ENCODE results near the gene MYH6.

Gene MYH6

DNA sequence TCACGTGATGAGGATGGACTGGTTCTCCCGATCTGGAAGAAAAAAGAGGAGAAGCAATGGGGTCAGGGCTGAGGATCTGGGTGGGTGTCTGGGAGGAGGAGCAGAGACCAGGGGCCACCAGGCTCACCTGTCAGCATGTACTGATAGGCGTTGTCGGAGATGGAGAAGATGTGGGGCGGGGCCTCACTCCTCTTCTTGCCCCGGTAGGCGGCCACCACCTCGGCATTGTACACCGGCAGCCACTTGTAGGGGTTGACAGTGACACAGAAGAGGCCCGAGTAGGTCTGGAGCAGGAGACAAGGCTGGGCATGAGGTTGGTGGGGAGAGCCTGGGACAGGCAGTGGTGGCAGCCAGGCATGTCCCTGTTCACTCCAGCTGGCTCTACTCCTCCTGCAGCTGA lies 3.0 kb downstream of the MYH6 start:
- no peak for ATAC-seq (ENCODE audit: low read depth)
- Histone ChIP-seq H3K27ac (ENCODE audit: poor library complexity, severe bottlenecking) (no peak overlapping the region), H3K27me3 (ENCODE audit: insufficient read depth, poor library complexity, severe bottlenecking) (no peaks in the 10 kb centered on the region), H3K9me3 (ENCODE audit: severe bottlenecking) (no peaks in the 10 kb centered on the region), H3K4me3 (ENCODE audit: severe bottlenecking) (no peak overlapping the region), H3K4me1 (ENCODE audit: insufficient read depth, poor library complexity, severe bottlenecking) (no peaks in the 10 kb centered on the region), H3K36me3 (ENCODE audit: low read depth) (no peaks in the 10 kb centered on the region)
- TF ChIP-seq, protein P1, sequence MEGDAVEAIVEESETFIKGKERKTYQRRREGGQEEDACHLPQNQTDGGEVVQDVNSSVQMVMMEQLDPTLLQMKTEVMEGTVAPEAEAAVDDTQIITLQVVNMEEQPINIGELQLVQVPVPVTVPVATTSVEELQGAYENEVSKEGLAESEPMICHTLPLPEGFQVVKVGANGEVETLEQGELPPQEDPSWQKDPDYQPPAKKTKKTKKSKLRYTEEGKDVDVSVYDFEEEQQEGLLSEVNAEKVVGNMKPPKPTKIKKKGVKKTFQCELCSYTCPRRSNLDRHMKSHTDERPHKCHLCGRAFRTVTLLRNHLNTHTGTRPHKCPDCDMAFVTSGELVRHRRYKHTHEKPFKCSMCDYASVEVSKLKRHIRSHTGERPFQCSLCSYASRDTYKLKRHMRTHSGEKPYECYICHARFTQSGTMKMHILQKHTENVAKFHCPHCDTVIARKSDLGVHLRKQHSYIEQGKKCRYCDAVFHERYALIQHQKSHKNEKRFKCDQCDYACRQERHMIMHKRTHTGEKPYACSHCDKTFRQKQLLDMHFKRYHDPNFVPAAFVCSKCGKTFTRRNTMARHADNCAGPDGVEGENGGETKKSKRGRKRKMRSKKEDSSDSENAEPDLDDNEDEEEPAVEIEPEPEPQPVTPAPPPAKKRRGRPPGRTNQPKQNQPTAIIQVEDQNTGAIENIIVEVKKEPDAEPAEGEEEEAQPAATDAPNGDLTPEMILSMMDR (IDR thresholded peaks at IDR 0.05; ENCODE audit: poor library complexity, severe bottlenecking): no peak
- DNase-seq (ENCODE audit: low spot score): no peak

DNA sequence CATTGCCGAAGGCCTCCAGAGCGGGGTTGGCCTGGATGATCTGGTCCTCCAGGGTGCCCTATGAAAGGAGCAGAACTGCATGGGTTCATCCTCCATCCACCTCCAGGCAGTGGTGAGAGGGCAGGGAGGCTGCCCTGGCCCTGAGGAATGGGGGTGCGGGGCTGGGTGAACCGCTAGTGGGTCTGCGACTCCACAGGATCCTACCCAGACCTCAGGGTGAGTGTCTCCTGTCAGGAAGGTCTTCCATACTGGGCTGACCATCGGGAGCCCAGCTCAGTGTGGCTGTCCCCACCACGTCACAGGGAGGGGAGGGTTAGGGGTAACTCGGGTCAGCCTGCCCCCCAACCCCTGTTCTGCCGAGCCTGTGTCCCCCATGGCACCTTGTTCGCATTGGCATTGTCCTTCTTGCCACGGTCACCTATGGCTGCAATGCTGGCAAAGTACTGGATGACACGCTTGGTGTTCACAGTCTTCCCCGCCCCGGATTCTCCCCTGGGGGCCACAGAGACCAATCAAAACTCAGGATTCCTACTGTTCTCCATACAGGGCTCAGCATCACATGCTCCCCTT lies 3.7 kb downstream of the MYH6 start:
- TF ChIP-seq, protein P1 (IDR thresholded peaks at IDR 0.05; ENCODE audit: poor library complexity, severe bottlenecking): no peak
- H3K4me3 ChIP-seq (ENCODE audit: severe bottlenecking): no peak overlapping the region
- no peaks in the 10 kb centered on the region for H3K4me1 ChIP-seq (ENCODE audit: insufficient read depth, poor library complexity, severe bottlenecking)

DNA sequence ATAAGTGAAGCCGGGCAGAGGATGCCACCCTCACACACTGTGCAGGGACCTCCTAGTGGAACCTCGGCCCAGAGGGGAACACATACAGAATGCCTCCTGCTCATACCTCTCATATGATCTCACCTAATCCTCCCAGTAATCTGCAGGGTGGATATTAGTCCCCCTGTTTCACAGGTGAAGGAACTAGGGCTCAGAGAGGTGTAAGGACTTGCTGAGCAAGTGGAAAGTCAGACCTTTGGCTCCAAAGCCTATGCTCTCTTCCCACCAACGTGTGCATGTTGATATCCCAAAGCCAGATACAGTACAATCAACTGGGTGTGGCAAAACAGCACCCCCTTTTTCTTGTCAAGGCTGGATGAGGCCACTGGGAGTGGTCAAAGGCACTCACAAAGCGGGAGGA lies 4.2 kb downstream of the MYH6 start:
- H3K27me3 ChIP-seq (ENCODE audit: insufficient read depth, poor library complexity, severe bottlenecking): no peaks in the 10 kb centered on the region
- TF ChIP-seq, protein P1 (IDR thresholded peaks at IDR 0.05; ENCODE audit: poor library complexity, severe bottlenecking): no peak
- H3K4me1 ChIP-seq (ENCODE audit: insufficient read depth, poor library complexity, severe bottlenecking): no peaks in the 10 kb centered on the region
- H3K36me3 ChIP-seq (ENCODE audit: low read depth): no peaks in the 10 kb centered on the region
- ATAC-seq (ENCODE audit: low read depth) (no peak), DNase-seq (ENCODE audit: low spot score) (no peak)
- H3K27ac ChIP-seq (ENCODE audit: poor library complexity, severe bottlenecking): no peak overlapping the region
- no peaks in the 10 kb centered on the region for H3K9me3 ChIP-seq (ENCODE audit: severe bottlenecking)
- no peak overlapping the region for H3K4me3 ChIP-seq (ENCODE audit: severe bottlenecking)

More for the DNA sequence above, 3.7 kb downstream of the MYH6 start:
- Histone ChIP-seq H3K27ac (ENCODE audit: poor library complexity, severe bottlenecking) (no peak overlapping the region), H3K27me3 (ENCODE audit: insufficient read depth, poor library complexity, severe bottlenecking) (no peaks in the 10 kb centered on the region), H3K36me3 (ENCODE audit: low read depth) (no peaks in the 10 kb centered on the region), H3K9me3 (ENCODE audit: severe bottlenecking) (no peaks in the 10 kb centered on the region)
- no peak for ATAC-seq (ENCODE audit: low read depth)
- DNase-seq (ENCODE audit: low spot score): no peak

DNA sequence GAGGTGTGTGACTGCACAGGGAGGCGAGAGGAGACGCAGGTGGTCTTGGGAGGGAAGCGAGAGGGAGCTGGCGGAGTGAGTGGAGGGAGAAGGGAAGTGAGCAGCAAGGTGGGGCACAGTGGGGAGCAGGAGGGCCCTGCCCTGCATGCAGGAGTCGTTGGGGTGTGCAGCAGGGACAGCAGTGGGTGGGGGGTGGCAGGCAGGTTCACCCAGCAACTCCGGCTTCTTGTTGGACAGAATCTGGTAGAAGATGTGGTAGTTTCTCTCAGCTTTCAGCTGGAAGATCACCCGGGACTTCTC lies 5.0 kb downstream of the MYH6 start:
- Histone ChIP-seq H3K27ac (ENCODE audit: poor library complexity, severe bottlenecking) (no peak overlapping the region), H3K4me3 (ENCODE audit: severe bottlenecking) (no peak overlapping the region), H3K36me3 (ENCODE audit: low read depth) (no peaks in the 10 kb centered on the region), H3K27me3 (ENCODE audit: insufficient read depth, poor library complexity, severe bottlenecking) (no peaks in the 10 kb centered on the region), H3K4me1 (ENCODE audit: insufficient read depth, poor library complexity, severe bottlenecking) (no peaks in the 10 kb centered on the region), H3K9me3 (ENCODE audit: severe bottlenecking) (no peaks in the 10 kb centered on the region)
- TF ChIP-seq, protein P1 (IDR thresholded peaks at IDR 0.05; ENCODE audit: poor library complexity, severe bottlenecking): no peak
- ATAC-seq (ENCODE audit: low read depth): no peak
- no peak for DNase-seq (ENCODE audit: low spot score)

DNA sequence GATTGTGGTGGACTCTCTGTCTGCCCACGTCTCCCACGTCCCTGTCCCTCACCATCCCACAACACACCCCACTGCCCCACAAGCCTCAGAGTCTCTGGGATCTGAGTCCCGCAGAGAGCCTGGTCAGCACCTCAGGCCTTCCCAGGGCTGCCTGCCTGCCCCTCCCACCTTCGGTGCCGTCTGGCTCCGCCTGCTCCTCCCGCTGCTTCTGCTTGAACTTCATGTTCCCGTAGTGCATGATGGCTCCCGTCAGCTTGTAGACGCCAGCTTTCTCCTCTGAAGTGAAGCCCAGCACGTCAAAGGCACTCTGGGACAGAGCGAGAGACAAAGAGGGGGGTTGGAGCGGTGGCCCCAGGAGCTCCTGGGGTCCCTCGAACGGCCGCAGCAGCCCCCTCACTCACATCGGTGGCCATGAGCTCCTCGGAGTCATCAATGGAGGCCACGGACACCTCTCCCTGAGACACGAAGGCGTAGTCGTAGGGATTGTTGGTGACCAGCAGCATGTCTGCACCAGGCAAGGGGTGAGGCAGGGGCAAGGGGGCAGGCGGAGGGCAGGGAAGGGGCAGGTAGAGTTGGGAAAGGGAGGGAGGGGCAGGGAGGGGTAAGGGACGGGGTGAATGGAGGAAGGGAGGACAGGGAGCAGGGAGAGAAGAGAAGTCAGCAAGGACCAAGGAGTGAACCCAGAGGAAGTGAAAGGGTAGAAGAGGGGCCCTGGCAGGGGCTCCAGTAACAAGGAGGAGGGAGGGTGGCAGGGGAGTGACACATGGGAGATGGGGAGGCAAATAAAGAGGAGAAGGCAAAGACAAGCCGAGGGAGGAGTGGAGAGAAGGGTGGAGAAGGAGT lies 5.6 kb downstream of the MYH6 start:
- H3K9me3 ChIP-seq (ENCODE audit: severe bottlenecking): no peaks in the 10 kb centered on the region
- DNase-seq (ENCODE audit: low spot score) (no peak), ATAC-seq (ENCODE audit: low read depth) (no peak)
- no peaks in the 10 kb centered on the region for H3K36me3 ChIP-seq (ENCODE audit: low read depth)
- no peak overlapping the region for H3K27ac ChIP-seq (ENCODE audit: poor library complexity, severe bottlenecking)
- H3K4me1 ChIP-seq (ENCODE audit: insufficient read depth, poor library complexity, severe bottlenecking): no peaks in the 10 kb centered on the region
- TF ChIP-seq, protein P1 (IDR thresholded peaks at IDR 0.05; ENCODE audit: poor library complexity, severe bottlenecking): no peak
- no peaks in the 10 kb centered on the region for H3K27me3 ChIP-seq (ENCODE audit: insufficient read depth, poor library complexity, severe bottlenecking)
- H3K4me3 ChIP-seq (ENCODE audit: severe bottlenecking): no peak overlapping the region

Measured in RWPE2 (cell line).